ENCODE results near the gene ARMH2. TPM values are rescaled to one million over a fixed set of nuclear protein-coding genes. Genes with fewer than 3 reads are reported as not detected.
"Not testable (repeated sequence)": the region's sequence is repeated elsewhere in the genome, so short reads cannot be mapped to it uniquely, and the experiment has no call there.

The ARMH2 gene
- total RNA-seq, 1 experiment from 2014 or later = not detected

DNA sequence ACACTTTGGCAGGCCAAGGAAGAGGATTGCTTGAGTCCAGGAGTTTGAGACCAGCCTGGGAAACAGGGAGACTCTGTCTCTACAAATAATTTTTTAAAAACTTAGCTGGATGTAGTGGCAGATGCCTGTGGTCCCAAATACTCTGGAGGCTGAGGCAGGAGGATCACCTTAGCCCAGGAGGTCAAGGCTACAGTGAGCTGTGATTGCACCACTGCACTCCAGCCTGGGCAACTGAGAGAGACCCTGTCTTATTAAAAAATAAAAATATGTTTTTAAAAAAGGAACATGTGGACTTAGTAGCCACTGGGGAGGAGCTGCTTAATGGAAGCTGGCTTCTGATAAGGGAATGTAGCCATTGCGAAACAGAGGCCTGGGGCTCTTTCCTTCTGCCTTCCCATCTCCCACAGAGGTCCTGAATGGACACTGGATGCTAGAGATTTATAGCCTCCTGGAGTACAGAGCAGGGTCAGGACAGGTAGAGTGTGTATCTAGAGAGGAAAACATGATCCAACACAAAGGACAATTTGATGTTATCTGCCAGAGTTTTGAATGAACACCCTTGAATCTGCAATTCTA is 45.7 kb downstream of the ARMH2 start:
- intact Hi-C loops (cut with micrococcal nuclease; ENCODE audit: unreplicated experiment) = no loop called here
- Histone ChIP-seq H3K9me3 (0 out of 2 replicates have a peak, but pooled peaks cover 6% of the 10 kb centered on the region), H3K27me3 (replicated peaks; ENCODE audit: control insufficient read depth, insufficient read depth, low read length) (no peaks in the 10 kb centered on the region), H3K4me3 (ENCODE audit: low read depth, low read length) (no peak overlapping the region), H3K36me3 (ENCODE audit: control insufficient read depth, insufficient read depth, low read length) (no peaks in the 10 kb centered on the region), H3K4me1 (peaks cover 13% of the 10 kb centered on the region; the same call in 1 of the 2 replicates)
- ChIA-PET CTCF (interaction anchor here (0.8 kb wide), 1 partner anchor 14 kb away, joined by 3 read pairs; no protein-coding TSS in a partner anchor), POLR2A (interaction anchor here (1.0 kb wide), 1 partner anchor 31 kb away, joined by 4 read pairs; no protein-coding TSS in a partner anchor)
- peaks cover 9% of the 10 kb centered on the region for H3K9me3 Mint-ChIP-seq (ENCODE audit: unreplicated experiment)
- no peaks in the 10 kb centered on the region for H3K36me3 Mint-ChIP-seq (ENCODE audit: insufficient read depth, unreplicated experiment)
- no peaks in the 10 kb centered on the region for H3K27me3 Mint-ChIP-seq (ENCODE audit: insufficient read depth, unreplicated experiment)
- TF ChIP-seq, protein P1, sequence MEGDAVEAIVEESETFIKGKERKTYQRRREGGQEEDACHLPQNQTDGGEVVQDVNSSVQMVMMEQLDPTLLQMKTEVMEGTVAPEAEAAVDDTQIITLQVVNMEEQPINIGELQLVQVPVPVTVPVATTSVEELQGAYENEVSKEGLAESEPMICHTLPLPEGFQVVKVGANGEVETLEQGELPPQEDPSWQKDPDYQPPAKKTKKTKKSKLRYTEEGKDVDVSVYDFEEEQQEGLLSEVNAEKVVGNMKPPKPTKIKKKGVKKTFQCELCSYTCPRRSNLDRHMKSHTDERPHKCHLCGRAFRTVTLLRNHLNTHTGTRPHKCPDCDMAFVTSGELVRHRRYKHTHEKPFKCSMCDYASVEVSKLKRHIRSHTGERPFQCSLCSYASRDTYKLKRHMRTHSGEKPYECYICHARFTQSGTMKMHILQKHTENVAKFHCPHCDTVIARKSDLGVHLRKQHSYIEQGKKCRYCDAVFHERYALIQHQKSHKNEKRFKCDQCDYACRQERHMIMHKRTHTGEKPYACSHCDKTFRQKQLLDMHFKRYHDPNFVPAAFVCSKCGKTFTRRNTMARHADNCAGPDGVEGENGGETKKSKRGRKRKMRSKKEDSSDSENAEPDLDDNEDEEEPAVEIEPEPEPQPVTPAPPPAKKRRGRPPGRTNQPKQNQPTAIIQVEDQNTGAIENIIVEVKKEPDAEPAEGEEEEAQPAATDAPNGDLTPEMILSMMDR (IDR thresholded peaks at IDR 0.05; ENCODE audit: insufficient read depth in 1 of 2, low read depth in 1 of 2, low read length in 1 of 2, severe bottlenecking in 1 of 2, unreplicated experiment in 1 of 2) = no peak
- H3K4me1 Mint-ChIP-seq (ENCODE audit: low read depth, unreplicated experiment) = no peaks in the 10 kb centered on the region
- BruUV-seq (replicated peaks) = no TSS peak
- peak; percentile 49 to 63 for DNase-seq
- H3K4me3 Mint-ChIP-seq (ENCODE audit: unreplicated experiment) = no peak overlapping the region
- H3K27ac Mint-ChIP-seq (ENCODE audit: unreplicated experiment) = no peak overlapping the region

DNA sequence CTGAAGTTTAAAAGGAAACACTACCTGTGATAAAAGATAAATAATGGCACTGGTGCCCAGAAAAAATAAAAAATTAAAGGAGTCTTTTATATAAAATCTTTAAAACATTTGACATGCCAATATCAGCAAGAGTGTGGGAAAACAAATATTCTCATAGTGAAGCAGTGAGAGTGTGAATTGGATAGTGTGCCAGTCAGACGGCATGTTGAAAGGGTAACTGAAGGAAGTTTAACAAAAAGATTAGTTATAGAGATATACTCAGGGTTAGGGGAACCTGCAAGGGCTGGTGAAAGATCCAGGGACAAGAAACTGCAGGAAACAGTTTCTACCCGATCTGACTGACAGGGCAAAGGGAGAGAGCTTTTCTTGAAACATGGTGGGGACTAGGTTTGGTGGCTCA is 46.2 kb downstream of the ARMH2 start:
- Mint-ChIP-seq H3K36me3 (ENCODE audit: insufficient read depth, unreplicated experiment) (no peaks in the 10 kb centered on the region), H3K4me3 (ENCODE audit: unreplicated experiment) (no peak overlapping the region), H3K4me1 (ENCODE audit: low read depth, unreplicated experiment) (no peaks in the 10 kb centered on the region), H3K9me3 (ENCODE audit: unreplicated experiment) (peaks cover 9% of the 10 kb centered on the region), H3K27me3 (ENCODE audit: insufficient read depth, unreplicated experiment) (no peaks in the 10 kb centered on the region), H3K27ac (ENCODE audit: unreplicated experiment) (no peak overlapping the region)
- DNase-seq = no peak
- Histone ChIP-seq H3K4me3 (ENCODE audit: low read depth, low read length) (no peak overlapping the region), H3K36me3 (ENCODE audit: control insufficient read depth, insufficient read depth, low read length) (no peaks in the 10 kb centered on the region), H3K27me3 (replicated peaks; ENCODE audit: control insufficient read depth, insufficient read depth, low read length) (no peaks in the 10 kb centered on the region), H3K9me3 (0 out of 2 replicates have a peak, but pooled peaks cover 6% of the 10 kb centered on the region), H3K4me1 (peaks cover 13% of the 10 kb centered on the region; the same call in 1 of the 2 replicates)
- POLR2A ChIA-PET = interaction anchor here (1.0 kb wide), 1 partner anchor 31 kb away, joined by 4 read pairs; no protein-coding TSS in a partner anchor
- intact Hi-C loops (cut with micrococcal nuclease; ENCODE audit: unreplicated experiment) = no loop called here
- TF ChIP-seq, protein P1 (IDR thresholded peaks at IDR 0.05; ENCODE audit: insufficient read depth in 1 of 2, low read depth in 1 of 2, low read length in 1 of 2, severe bottlenecking in 1 of 2, unreplicated experiment in 1 of 2) = no peak
- CTCF ChIA-PET = interaction anchor here (0.8 kb wide), 1 partner anchor 14 kb away, joined by 3 read pairs; no protein-coding TSS in a partner anchor
- no TSS peak for BruUV-seq (replicated peaks)

DNA sequence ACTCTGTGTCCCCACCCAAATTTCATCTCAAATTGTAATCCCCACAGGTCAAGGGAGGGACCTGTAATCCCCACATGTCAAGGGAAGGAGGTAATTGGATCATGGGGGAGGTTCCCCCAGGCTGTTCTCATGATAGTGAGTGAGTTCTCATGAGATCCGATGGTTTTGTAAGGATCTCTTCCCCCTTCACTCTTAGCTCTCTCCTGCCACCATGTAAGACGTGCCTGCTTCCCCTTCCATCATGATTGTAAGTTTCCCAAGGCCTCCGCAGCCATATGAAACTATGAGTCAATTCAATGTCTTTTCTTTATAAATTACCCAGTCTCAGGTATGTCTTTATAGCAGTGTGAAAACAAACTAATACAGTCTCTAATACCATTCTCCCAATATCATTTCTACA is 47.8 kb downstream of the ARMH2 start:
- DNase-seq; H3K4me1 Mint-ChIP-seq (ENCODE audit: low read depth, unreplicated experiment); intact Hi-C loops (cut with micrococcal nuclease; ENCODE audit: unreplicated experiment); BruUV-seq (replicated peaks); H3K27me3 ChIP-seq (replicated peaks; ENCODE audit: control insufficient read depth, insufficient read depth, low read length); H3K9me3 ChIP-seq; H3K36me3 Mint-ChIP-seq (ENCODE audit: insufficient read depth, unreplicated experiment); H3K36me3 ChIP-seq (ENCODE audit: control insufficient read depth, insufficient read depth, low read length); POLR2A ChIA-PET; H3K27ac Mint-ChIP-seq (ENCODE audit: unreplicated experiment); H3K9me3 Mint-ChIP-seq (ENCODE audit: unreplicated experiment); H3K4me3 Mint-ChIP-seq (ENCODE audit: unreplicated experiment); H3K27me3 Mint-ChIP-seq (ENCODE audit: insufficient read depth, unreplicated experiment); CTCF ChIA-PET; H3K4me3 ChIP-seq (ENCODE audit: low read depth, low read length): not testable (repeated sequence)
- peaks cover 13% of the 10 kb centered on the region; the same call in 1 of the 2 replicates for H3K4me1 ChIP-seq
